SK-N-SH (cell line): ENCODE measurements around the gene HIBADH. TPM values are rescaled to one million over a fixed set of nuclear protein-coding genes. Genes with fewer than 3 reads are reported as not detected.

Experiments
- CTCF ChIA-PET: fragments of 300-600, 350-600 bp; formaldehyde crosslinking; extraction: SDS; loops from one replicate; lab custom pipeline; 2021; lab: Yijun Ruan, JAX
- POLR2A ChIA-PET: fragments of 350-600 bp; sonication (Branson Sonifier 250); formaldehyde crosslinking; extraction: SDS; loops from one replicate; lab custom pipeline; 2020; ENCODE audit warnings: antibody characterized with exemption, inconsistent platforms; lab: Yijun Ruan, JAX
- DNase-seq: peaks from one replicate; pipeline ENCODE4 v3.0.0; 2012
- H2AFZ ChIP-seq: fragments of 200-600 bp; sonication (generic); 2 replicates; pipeline ENCODE4 v1.8.1; 2016; ENCODE audit warnings: antibody characterized with exemption, mild to moderate bottlenecking, low read depth
- H3F3A ChIP-seq: fragments of 200-600 bp; sonication (generic); replicated peaks from 2 replicates; pipeline ENCODE3; 2016; ENCODE audit warnings: antibody characterized with exemption, mild to moderate bottlenecking; ENCODE audit not compliant: insufficient read depth
- H3K27ac ChIP-seq, 2 experiments: fragments of 200-500 bp in 1 of 2; fragments of 200-600 bp in 1 of 2; sonication (Bioruptor generic) in 1 of 2; sonication (generic), shearing (Covaris generic) in 1 of 2; 2 replicates each; pipeline versions ENCODE4 v1.5.1 to v1.6.1; 2014 to 2016; ENCODE audit warnings: low read depth in 2 of 2, inconsistent platforms in 1 of 2, low read length in 1 of 2, mild to moderate bottlenecking in 1 of 2, mixed read lengths in 1 of 2
- H3K27me3 ChIP-seq: fragments of 200-600 bp; sonication (generic), shearing (Covaris generic); 2 replicates; pipeline ENCODE4 v1.6.1; 2016; ENCODE audit warnings: mixed run types; ENCODE audit not compliant: insufficient read depth
- H3K36me3 ChIP-seq, 2 experiments: fragments of 200-500 bp in 1 of 2; fragments of 200-600 bp in 1 of 2; sonication (Bioruptor generic) in 1 of 2; sonication (generic) in 1 of 2; replicated peaks in 1 of 2; 2 replicates each; pipeline versions ENCODE3 to v1.5.1; 2014 to 2016; ENCODE audit warnings: low read length in 1 of 2, mild to moderate bottlenecking in 1 of 2; ENCODE audit not compliant: insufficient read depth in 2 of 2, control insufficient read depth in 1 of 2
- H3K4me1 ChIP-seq, 2 experiments: fragments of 200-500 bp in 1 of 2; fragments of 200-600 bp in 1 of 2; sonication (Bioruptor generic) in 1 of 2; sonication (generic), shearing (Covaris generic) in 1 of 2; 2 replicates each; pipeline versions ENCODE4 v1.5.1 to v1.6.1; 2014 to 2016; ENCODE audit warnings: low read depth in 1 of 2, low read length in 1 of 2, mixed run types in 1 of 2; ENCODE audit not compliant: insufficient read depth in 2 of 2, control insufficient read depth in 1 of 2
- H3K4me2 ChIP-seq: fragments of 200-600 bp; sonication (generic), shearing (Covaris generic); 2 replicates; pipeline ENCODE4 v1.6.1; 2017; ENCODE audit warnings: mixed run types
- H3K4me3 ChIP-seq, 2 experiments: fragments of 200-500 bp in 1 of 2; fragments of 200-600 bp in 1 of 2; sonication (Bioruptor generic) in 1 of 2; sonication (generic), shearing (Covaris generic) in 1 of 2; 2 replicates each; pipeline versions ENCODE4 v1.5.1 to v1.8.1; 2014 to 2016; ENCODE audit warnings: low read depth in 2 of 2, inconsistent platforms in 1 of 2, low read length in 1 of 2, mild to moderate bottlenecking in 1 of 2, mixed read lengths in 1 of 2, moderate library complexity in 1 of 2
- H3K79me2 ChIP-seq: fragments of 200-600 bp; sonication (generic); 2 replicates; pipeline ENCODE4 v1.8.1; 2017; ENCODE audit warnings: mild to moderate bottlenecking; ENCODE audit not compliant: insufficient read depth
- H3K9ac ChIP-seq: fragments of 200-600 bp; sonication (generic); 2 replicates; pipeline ENCODE4 v1.6.1; 2017; ENCODE audit warnings: mixed run types
- H3K9me2 ChIP-seq: fragments of 200-600 bp; sonication (generic); 2 replicates; pipeline ENCODE4 v1.6.1; 2017; ENCODE audit warnings: mixed run types
- H3K9me3 ChIP-seq: fragments of 200-600 bp; sonication (generic); 2 replicates; pipeline ENCODE4 v1.6.1; 2017; ENCODE audit warnings: mixed run types, mild to moderate bottlenecking, moderate library complexity
- H4K20me1 ChIP-seq: fragments of 200-600 bp; sonication (generic); 2 replicates; pipeline ENCODE4 v1.6.1; 2017; ENCODE audit warnings: mild to moderate bottlenecking, mixed run types; ENCODE audit not compliant: insufficient read depth
- CHD2 ChIP-seq: fragments of 150-350 bp; IDR thresholded peaks from 2 replicates; pipeline ENCODE4 v1.6.1; 2018; ENCODE audit warnings: low read length; ENCODE audit not compliant: partially characterized antibody
- EP300 ChIP-seq, 2 experiments: IDR thresholded peaks; 2 replicates each; pipeline versions ENCODE4 v1.4.0 to v1.6.1; 2012; ENCODE audit warnings: borderline replicate concordance in 1 of 2, low read depth in 1 of 2, low read length in 1 of 2
- EZH2phosphoT487 ChIP-seq: fragments of 200-600 bp; sonication (generic); IDR thresholded peaks from 2 replicates; pipeline ENCODE4 v1.6.1; 2017; ENCODE audit warnings: low read depth, mixed run types, mild to moderate bottlenecking, antibody characterized with exemption, moderate library complexity, borderline replicate concordance
- GABPA ChIP-seq: IDR thresholded peaks from 2 replicates; pipeline ENCODE4 v1.4.0; 2012; ENCODE audit warnings: low read depth, mild to moderate bottlenecking
- MXI1 ChIP-seq: IDR thresholded peaks from 2 replicates; pipeline ENCODE4 v1.6.1; 2012; ENCODE audit warnings: mild to moderate bottlenecking, low read depth, low read length, improper control_type of control experiment
- PBX3 ChIP-seq: IDR thresholded peaks from 2 replicates; pipeline ENCODE4; 2012
- POLR2AphosphoS5 ChIP-seq: IDR thresholded peaks from 2 replicates; pipeline ENCODE4 v1.6.1; 2012; ENCODE audit warnings: low read depth, low read length
- RXRA ChIP-seq: IDR thresholded peaks from 2 replicates; pipeline ENCODE4 v1.4.0; 2012; ENCODE audit warnings: low read depth, mild to moderate bottlenecking, borderline replicate concordance
- TEAD4 ChIP-seq: IDR thresholded peaks from 2 replicates; pipeline ENCODE4 v1.4.0; 2012; ENCODE audit warnings: mild to moderate bottlenecking, borderline replicate concordance; ENCODE audit not compliant: insufficient read depth
- WGBS: methylation state at CpG from one replicate; pipeline ENCODE4 v1.1.6; 2017; ENCODE audit warnings: low lambda C conversion rate; 5-methylcytosine and 5-hydroxymethylcytosine counted together
- polyA plus RNA-seq, 3 experiments: library from polyadenylated mRNA; depleted of rRNA; stranded (reverse); fragments of >200 nt; gene quantifications; 2 replicates each; pipeline ENCODE4 v1.2.3, GENCODE V29; 2012
- TF ChIP-seq, protein P1 (sequence below): IDR thresholded peaks from 2 replicates; pipeline ENCODE4 v1.6.1; 2012; ENCODE audit warnings: mild to moderate bottlenecking, low read depth, low read length, moderate library complexity

Gene HIBADH
- polyA plus RNA-seq, 1 of the 3 experiments (the other 2 are of a cell fraction): 71.8 TPM

- no peak for TF ChIP-seq PBX3
- TF ChIP-seq POLR2AphosphoS5: no peak
- no peak for TF ChIP-seq GABPA
- no peak for TF ChIP-seq CHD2
- TF ChIP-seq EZH2phosphoT487: no peak
These were observed 57.4 kb downstream of the HIBADH start (continued) for GRCh38 chr7:27605283-27605682.

GRCh38 chr7:27603813-27604212 lies 58.9 kb downstream of the HIBADH start:
- Histone ChIP-seq H4K20me1 (no peaks in the 10 kb centered on the region), H3K27me3 (no peaks in the 10 kb centered on the region), H3K9me2 (0 out of 2 replicates have a peak, but pooled peaks cover 6% of the 10 kb centered on the region), H3K9me3 (no peaks in the 10 kb centered on the region), H3K27ac (no peak overlapping the region), H2AFZ (no peak overlapping the region), H3K79me2 (no peaks in the 10 kb centered on the region), H3K4me1 (peaks cover 7 to 10% of the 10 kb centered on the region in 2 experiments; a peak in 3 of 4 replicates), H3K36me3 (peaks cover 4 to 15% of the 10 kb centered on the region in 2 experiments), H3K9ac (no peak overlapping the region), H3K4me3 (no peak overlapping the region), H3K4me2 (no peak overlapping the region), H3F3A (peaks cover 20% of the 10 kb centered on the region)
- TF ChIP-seq, protein P1, sequence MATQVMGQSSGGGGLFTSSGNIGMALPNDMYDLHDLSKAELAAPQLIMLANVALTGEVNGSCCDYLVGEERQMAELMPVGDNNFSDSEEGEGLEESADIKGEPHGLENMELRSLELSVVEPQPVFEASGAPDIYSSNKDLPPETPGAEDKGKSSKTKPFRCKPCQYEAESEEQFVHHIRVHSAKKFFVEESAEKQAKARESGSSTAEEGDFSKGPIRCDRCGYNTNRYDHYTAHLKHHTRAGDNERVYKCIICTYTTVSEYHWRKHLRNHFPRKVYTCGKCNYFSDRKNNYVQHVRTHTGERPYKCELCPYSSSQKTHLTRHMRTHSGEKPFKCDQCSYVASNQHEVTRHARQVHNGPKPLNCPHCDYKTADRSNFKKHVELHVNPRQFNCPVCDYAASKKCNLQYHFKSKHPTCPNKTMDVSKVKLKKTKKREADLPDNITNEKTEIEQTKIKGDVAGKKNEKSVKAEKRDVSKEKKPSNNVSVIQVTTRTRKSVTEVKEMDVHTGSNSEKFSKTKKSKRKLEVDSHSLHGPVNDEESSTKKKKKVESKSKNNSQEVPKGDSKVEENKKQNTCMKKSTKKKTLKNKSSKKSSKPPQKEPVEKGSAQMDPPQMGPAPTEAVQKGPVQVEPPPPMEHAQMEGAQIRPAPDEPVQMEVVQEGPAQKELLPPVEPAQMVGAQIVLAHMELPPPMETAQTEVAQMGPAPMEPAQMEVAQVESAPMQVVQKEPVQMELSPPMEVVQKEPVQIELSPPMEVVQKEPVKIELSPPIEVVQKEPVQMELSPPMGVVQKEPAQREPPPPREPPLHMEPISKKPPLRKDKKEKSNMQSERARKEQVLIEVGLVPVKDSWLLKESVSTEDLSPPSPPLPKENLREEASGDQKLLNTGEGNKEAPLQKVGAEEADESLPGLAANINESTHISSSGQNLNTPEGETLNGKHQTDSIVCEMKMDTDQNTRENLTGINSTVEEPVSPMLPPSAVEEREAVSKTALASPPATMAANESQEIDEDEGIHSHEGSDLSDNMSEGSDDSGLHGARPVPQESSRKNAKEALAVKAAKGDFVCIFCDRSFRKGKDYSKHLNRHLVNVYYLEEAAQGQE: no peak
- no peak for TF ChIP-seq TEAD4
- ChIA-PET CTCF (interaction anchor here (1.0 to 4.2 kb wide), 6 partner anchors 12 to 408 kb away, joined by 3 to 23 read pairs (median 6); no protein-coding TSS in a partner anchor), POLR2A (no interaction called here)
- no peak for DNase-seq
- WGBS: 100% methylated on average over 2 of the region's 2 CpGs

GRCh38 chr7:27602766-27603165 lies 59.9 kb downstream of the HIBADH start:
- H4K20me1 ChIP-seq: no peaks in the 10 kb centered on the region
- no peaks in the 10 kb centered on the region for H3K27me3 ChIP-seq
- H3K9me3 ChIP-seq: no peaks in the 10 kb centered on the region
- peaks cover 20% of the 10 kb centered on the region for H3F3A ChIP-seq
- no peak overlapping the region for H3K9ac ChIP-seq
- H3K27ac ChIP-seq: no peak overlapping the region
- H3K36me3 ChIP-seq: peaks cover 4 to 18% of the 10 kb centered on the region in 2 experiments
- no peaks in the 10 kb centered on the region for H3K79me2 ChIP-seq
- no peak for DNase-seq
- WGBS: 58% methylated on average over 4 of the region's 4 CpGs
- TF ChIP-seq MXI1 (no peak), RXRA (no peak), EP300 (IDR thresholded peaks at IDR 0.05; ENCODE audit: borderline replicate concordance in 1 of 2, low read depth in 1 of 2, low read length in 1 of 2) (no peak)
- no peak overlapping the region for H3K4me3 ChIP-seq
- CTCF ChIA-PET: interaction anchor here (1.0 kb wide), 1 partner anchor 27 kb away, joined by 4 read pairs; no protein-coding TSS in a partner anchor
- 0 out of 2 replicates have a peak overlapping the region, but pooled peaks have one; percentile 7 for H3K4me2 ChIP-seq
- POLR2A ChIA-PET: interaction anchor here (0.6 kb wide), 1 partner anchor 363 kb away, joined by 3 read pairs; no protein-coding TSS in a partner anchor
- peaks cover 7 to 9% of the 10 kb centered on the region in 2 experiments; a peak in 3 of 4 replicates for H3K4me1 ChIP-seq
- H3K9me2 ChIP-seq: 0 out of 2 replicates have a peak, but pooled peaks cover 6% of the 10 kb centered on the region
- H2AFZ ChIP-seq: no peak overlapping the region
